WERI-Rb-1 (cell line): ENCODE data around the gene SH3GL3.

Experiments
- DNase-seq: peaks from one replicate; pipeline ENCODE4 v3.0.0-alpha.2; 2020
- H3K27ac ChIP-seq: fragments of 250-450 bp; sonication (Bioruptor Pico); 2 replicates; pipeline ENCODE4 v1.5.1; 2020; ENCODE audit warnings: mild to moderate bottlenecking, moderate library complexity
- H3K27me3 ChIP-seq: fragments of 250-450 bp; sonication (Bioruptor Pico); 2 replicates; pipeline ENCODE4 v1.5.1; 2021; ENCODE audit warnings: mild to moderate bottlenecking, low read depth, moderate library complexity; ENCODE audit not compliant: insufficient read depth, severe bottlenecking
- H3K36me3 ChIP-seq: fragments of 250-450 bp; sonication (Bioruptor Pico); 2 replicates; pipeline ENCODE4 v1.5.1; 2020; ENCODE audit warnings: mild to moderate bottlenecking, moderate library complexity
- H3K4me3 ChIP-seq: 2 replicates; pipeline ENCODE4 v1.5.1; 2011; ENCODE audit warnings: low read depth, mild to moderate bottlenecking, control low read depth, low read length
- H3K9me3 ChIP-seq: fragments of 250-450 bp; sonication (Bioruptor Pico); 2 replicates; pipeline ENCODE4 v1.5.1; 2021; ENCODE audit warnings: mild to moderate bottlenecking, moderate library complexity; ENCODE audit not compliant: severe bottlenecking
- CTCF ChIP-seq: IDR thresholded peaks from 2 replicates; pipeline ENCODE4 v1.5.1; 2011; ENCODE audit warnings: low read depth, mild to moderate bottlenecking, control low read depth, inconsistent platforms, low read length

SH3GL3 gene

GRCh38 chr15:83610901-83611685 is 164.0 kb downstream of the SH3GL3 start:
- Histone ChIP-seq H3K36me3 (no peaks in the 10 kb centered on the region), H3K27me3 (no peaks in the 10 kb centered on the region), H3K4me3 (no peak overlapping the region), H3K27ac (no peak overlapping the region), H3K9me3 (no peaks in the 10 kb centered on the region)
- DNase-seq, result no peak
- no peak for TF ChIP-seq CTCF

- no peak for DNase-seq
- H3K4me3 ChIP-seq, result no peak overlapping the region
- H3K27ac ChIP-seq, result no peak overlapping the region
- TF ChIP-seq CTCF, result no peak
- H3K36me3 ChIP-seq, result no peaks in the 10 kb centered on the region
- H3K27me3 ChIP-seq, result no peaks in the 10 kb centered on the region
- H3K9me3 ChIP-seq, result no peaks in the 10 kb centered on the region
These were observed 165.1 kb downstream of the SH3GL3 start for GRCh38 chr15:83612226-83612625.

GRCh38 chr15:83612898-83613635 is 165.9 kb downstream of the SH3GL3 start:
- Histone ChIP-seq H3K27me3 (no peaks in the 10 kb centered on the region), H3K4me3 (no peak overlapping the region), H3K27ac (no peak overlapping the region), H3K36me3 (no peaks in the 10 kb centered on the region), H3K9me3 (no peaks in the 10 kb centered on the region)
- no peak for TF ChIP-seq CTCF
- no peak for DNase-seq

- Histone ChIP-seq H3K4me3 (no peak overlapping the region), H3K9me3 (no peaks in the 10 kb centered on the region), H3K27me3 (no peaks in the 10 kb centered on the region), H3K36me3 (no peaks in the 10 kb centered on the region), H3K27ac (no peak overlapping the region)
- no peak for DNase-seq
- no peak for TF ChIP-seq CTCF
These were observed 166.6 kb downstream of the SH3GL3 start for GRCh38 chr15:83613714-83614113.

- no peak for DNase-seq
- H3K27ac ChIP-seq, result no peak overlapping the region
- H3K4me3 ChIP-seq, result no peak overlapping the region
- no peaks in the 10 kb centered on the region for H3K27me3 ChIP-seq
- no peaks in the 10 kb centered on the region for H3K36me3 ChIP-seq
- TF ChIP-seq CTCF, result no peak
- H3K9me3 ChIP-seq, result no peaks in the 10 kb centered on the region
These were observed 169.7 kb downstream of the SH3GL3 start for GRCh38 chr15:83616840-83617239.
